ENCODE data around the gene ATP2C2.

Gene ATP2C2

GRCh38 chr16:84367297-84367680, 1.0 kb upstream of the ATP2C2 start:
- no peak for TF ChIP-seq CTCF (conservative IDR thresholded peaks at IDR 0.05; ENCODE audit: low read depth, low read length)
- DNase-seq (ENCODE audit: low read depth), result no peak
- H3K4me3 ChIP-seq (ENCODE audit: low read depth, low read length), result no peak overlapping the region

- no peak for DNase-seq (ENCODE audit: low read depth)
- H3K4me3 ChIP-seq (ENCODE audit: low read depth, low read length), result no peak overlapping the region
- TF ChIP-seq CTCF (conservative IDR thresholded peaks at IDR 0.05; ENCODE audit: low read depth, low read length), result no peak
Measured at GRCh38 chr16:84367750-84368307, 509 bp upstream of the ATP2C2 start.

GRCh38 chr16:84369105-84369504, 767 bp downstream of the ATP2C2 start:
- TF ChIP-seq CTCF (conservative IDR thresholded peaks at IDR 0.05; ENCODE audit: low read depth, low read length), result no peak
- DNase-seq (ENCODE audit: low read depth), result no peak
- H3K4me3 ChIP-seq (ENCODE audit: low read depth, low read length), result no peak overlapping the region

- no peak overlapping the region for H3K4me3 ChIP-seq (ENCODE audit: low read depth, low read length)
- no peak for TF ChIP-seq CTCF (conservative IDR thresholded peaks at IDR 0.05; ENCODE audit: low read depth, low read length)
- no peak for DNase-seq (ENCODE audit: low read depth)
Measured at GRCh38 chr16:84369938-84370627, 1.7 kb downstream of the ATP2C2 start.

GRCh38 chr16:84370723-84371552, 2.6 kb downstream of the ATP2C2 start:
- H3K4me3 ChIP-seq (ENCODE audit: low read depth, low read length), result no peak overlapping the region
- TF ChIP-seq CTCF (conservative IDR thresholded peaks at IDR 0.05; ENCODE audit: low read depth, low read length), result no peak
- DNase-seq (ENCODE audit: low read depth), result no peak

- no peak for DNase-seq (ENCODE audit: low read depth)
- no peak overlapping the region for H3K4me3 ChIP-seq (ENCODE audit: low read depth, low read length)
- no peak for TF ChIP-seq CTCF (conservative IDR thresholded peaks at IDR 0.05; ENCODE audit: low read depth, low read length)
Measured at GRCh38 chr16:84371553-84371865, 3.2 kb downstream of the ATP2C2 start.
